NCI-H1436 treated with DMSO at 0.1 percent for 48 hours (cell line): ENCODE measurements around the gene CA10.

Source experiments
- DNase-seq: peaks from one replicate; lab custom pipeline; 2025; lab: John Stamatoyannopoulos, UW

Gene CA10

GRCh38 chr17:51676691-51677487 lies 481.6 kb downstream of the CA10 start:
- no peak for DNase-seq

DNA sequence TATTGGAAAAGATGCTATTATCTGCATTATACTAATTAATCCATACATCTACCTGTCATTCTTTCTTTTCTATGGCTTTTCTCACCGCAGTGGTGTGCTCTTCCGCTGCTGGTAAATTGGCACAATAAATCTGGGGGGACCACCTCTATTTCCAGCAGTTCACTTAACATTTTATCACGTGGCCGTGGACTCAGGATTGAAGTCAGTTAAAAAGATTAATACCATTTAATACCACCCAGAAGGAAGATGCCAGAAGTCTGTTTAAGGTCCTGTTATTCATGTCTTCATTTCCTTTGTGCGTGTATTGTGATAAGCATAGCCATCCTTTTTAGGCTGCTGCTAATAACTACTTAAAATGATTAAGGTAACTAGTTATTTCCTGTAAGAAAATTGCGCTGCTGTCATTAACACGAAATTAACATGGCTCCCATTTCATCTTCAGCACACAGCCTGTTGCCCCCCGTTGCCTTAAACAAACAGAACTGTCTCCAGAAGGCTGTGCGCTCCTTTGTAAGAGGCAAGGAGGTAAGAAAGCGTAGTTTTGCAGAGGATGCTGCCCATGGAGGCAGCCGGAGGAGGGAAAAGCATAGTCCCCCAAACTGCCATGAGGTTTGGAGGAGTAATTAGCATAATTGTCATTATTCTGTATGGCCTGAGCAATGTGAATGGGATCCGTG lies 483.8 kb downstream of the CA10 start:
- peak; percentile 9 for DNase-seq

GRCh38 chr17:51673070-51673469 lies 485.4 kb downstream of the CA10 start:
- DNase-seq: no peak

DNA sequence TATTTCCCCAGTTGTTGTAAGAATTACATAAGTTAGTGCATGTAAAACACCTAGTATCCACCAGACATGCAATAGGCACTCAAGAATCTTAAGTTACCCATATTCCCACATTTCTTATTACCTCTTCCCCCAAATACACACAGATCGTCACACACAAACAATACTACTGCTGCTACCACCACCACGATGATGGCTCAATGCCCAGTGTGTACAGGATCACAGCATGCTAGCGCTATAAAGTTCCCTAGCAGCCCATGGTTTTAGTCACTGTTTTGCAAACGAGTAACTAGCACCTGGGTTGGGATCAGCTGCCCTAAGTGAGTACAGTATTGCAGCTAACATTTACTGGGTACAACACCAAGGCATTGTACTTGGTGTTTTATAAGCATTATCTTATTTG lies 486.4 kb downstream of the CA10 start:
- no peak for DNase-seq

- no peak for DNase-seq
Measured at GRCh38 chr17:51670899-51671298, 487.6 kb downstream of the CA10 start.

- no peak for DNase-seq
Measured at GRCh38 chr17:51668963-51669246, 489.6 kb downstream of the CA10 start.

DNA sequence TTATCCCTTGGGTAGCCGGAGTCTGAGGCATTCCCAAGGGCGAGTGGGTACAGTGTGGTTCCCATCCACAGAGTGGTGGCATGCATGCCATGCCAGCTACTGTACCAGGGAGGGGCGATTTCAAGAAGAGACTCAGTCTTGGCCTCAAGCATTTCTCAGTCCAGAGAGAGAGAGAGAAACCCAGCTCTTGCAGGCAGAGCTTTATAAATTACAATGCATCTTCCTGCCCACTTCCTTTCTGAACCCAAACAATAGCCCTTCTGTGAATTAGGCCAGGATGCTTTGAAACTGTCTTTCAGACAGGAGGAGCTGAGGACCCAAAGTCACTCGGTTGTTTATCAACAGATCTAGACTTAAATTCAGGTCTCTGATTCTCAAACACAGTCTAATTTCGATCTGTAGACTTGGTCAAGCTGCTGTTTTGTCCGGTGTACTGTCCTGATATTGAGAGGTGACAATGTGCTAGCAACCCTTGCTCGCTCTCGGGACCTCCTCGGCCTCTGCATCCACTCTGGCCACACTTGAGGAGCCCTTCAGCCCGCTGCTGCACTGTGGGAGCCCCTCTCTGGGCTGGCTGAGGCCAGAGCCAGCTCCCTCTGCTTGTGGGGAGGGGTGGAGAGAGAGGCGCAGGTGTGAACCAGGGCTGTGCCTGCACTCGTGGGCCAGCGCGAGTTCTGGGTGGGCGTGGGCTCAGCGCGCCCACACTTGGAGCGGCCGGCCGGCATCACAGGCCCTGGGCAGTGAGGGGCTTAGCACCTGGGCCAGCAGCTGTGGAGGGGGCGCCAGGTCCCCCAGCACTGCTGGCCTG lies 490.2 kb downstream of the CA10 start:
- no peak for DNase-seq

GRCh38 chr17:51667706-51668083 lies 490.8 kb downstream of the CA10 start:
- no peak for DNase-seq

- no peak for DNase-seq
Measured at GRCh38 chr17:51666971-51667705, 491.4 kb downstream of the CA10 start.

GRCh38 chr17:51662204-51663056 lies 496.1 kb downstream of the CA10 start:
- no peak for DNase-seq

DNA sequence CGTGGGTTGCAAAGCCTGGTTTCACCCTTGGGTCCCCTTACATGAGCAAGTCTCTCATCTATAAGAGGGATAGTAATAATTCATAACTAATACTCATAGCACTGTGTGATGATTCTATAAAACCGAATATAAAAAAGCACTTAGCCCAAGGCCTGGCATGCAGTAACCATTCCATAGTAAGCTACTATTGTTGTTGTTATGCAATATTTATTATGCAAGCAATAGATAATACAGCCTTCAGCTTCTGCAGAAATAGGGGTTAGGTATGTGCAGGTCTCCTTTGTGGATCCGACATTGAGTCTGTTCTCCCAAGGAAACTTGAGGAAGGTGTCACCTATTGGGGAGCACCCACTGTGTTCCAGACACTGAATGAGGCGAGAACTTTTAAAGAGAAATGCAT lies 497.1 kb downstream of the CA10 start:
- no peak for DNase-seq

GRCh38 chr17:51660266-51660665 lies 498.2 kb downstream of the CA10 start:
- DNase-seq: no peak

- DNase-seq: no peak
Measured at GRCh38 chr17:51657224-51657623, 501.3 kb downstream of the CA10 start.

GRCh38 chr17:51653878-51654277 lies 504.6 kb downstream of the CA10 start:
- DNase-seq: no peak

DNA sequence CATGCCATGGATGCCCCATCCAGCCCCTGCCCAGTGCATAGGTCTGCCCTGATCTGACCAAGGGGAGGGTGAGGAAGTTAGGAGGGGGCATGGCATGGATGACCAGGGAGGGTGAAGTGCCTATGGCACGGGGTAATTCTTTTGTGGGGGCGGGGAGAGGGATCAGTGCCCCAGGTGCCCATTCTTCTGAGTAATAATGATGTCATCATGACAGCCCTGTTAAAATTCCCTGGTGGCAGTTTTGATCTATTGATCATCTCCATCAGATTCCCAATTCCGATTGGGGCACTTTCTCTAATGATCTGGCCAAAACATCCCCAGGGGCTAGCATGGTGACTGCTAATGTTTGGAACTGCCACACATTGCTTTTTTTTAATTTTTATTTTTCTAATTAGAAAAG lies 506.0 kb downstream of the CA10 start:
- DNase-seq: no peak

GRCh38 chr17:51651513-51652298 lies 506.8 kb downstream of the CA10 start:
- no peak for DNase-seq

- DNase-seq: no peak
Measured at GRCh38 chr17:51650772-51651171, 507.7 kb downstream of the CA10 start.

- DNase-seq: no peak
Measured at GRCh38 chr17:51650202-51650601, 508.3 kb downstream of the CA10 start.

GRCh38 chr17:51647826-51648225 lies 510.7 kb downstream of the CA10 start:
- no peak for DNase-seq

DNA sequence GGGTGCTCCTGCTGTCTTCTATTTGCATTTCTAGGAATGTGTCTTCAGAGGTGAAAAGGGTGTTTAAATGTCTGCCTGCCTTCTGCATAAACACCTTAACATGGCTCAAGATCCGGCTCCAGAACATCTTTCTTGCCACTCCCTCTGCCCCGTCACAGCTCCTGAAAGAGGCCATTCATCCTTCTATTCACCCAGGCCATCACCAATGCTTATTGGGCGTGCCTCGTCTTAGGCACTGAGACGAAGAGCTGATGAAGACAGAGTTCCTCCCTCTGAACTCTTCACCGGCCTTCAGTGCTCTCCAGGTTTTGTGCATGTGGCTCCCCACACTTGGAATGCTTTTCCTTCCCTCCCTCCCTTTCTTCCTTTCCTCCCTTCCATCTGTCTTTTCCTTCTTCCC lies 511.4 kb downstream of the CA10 start:
- no peak for DNase-seq

GRCh38 chr17:51646539-51646938 lies 512.0 kb downstream of the CA10 start:
- no peak for DNase-seq
